Nephron progenitor cell (in vitro differentiated cells): ENCODE results near the gene CD84.

Experiments used
- DNase-seq: peaks from one replicate; pipeline ENCODE4 v3.0.0; 2021
- H3K27ac Mint-ChIP-seq: 2 replicates; pipeline ENCODE4 v1.8.0; 2021; ENCODE audit warnings: mild to moderate bottlenecking, moderate library complexity, mixed read lengths
- H3K27me3 Mint-ChIP-seq: 2 replicates; pipeline ENCODE4 v1.8.0; 2021; ENCODE audit warnings: mild to moderate bottlenecking, low read depth, mixed read lengths; ENCODE audit not compliant: poor library complexity
- H3K36me3 Mint-ChIP-seq: 2 replicates; pipeline ENCODE4 v1.8.0; 2021; ENCODE audit warnings: low read depth, mixed read lengths
- H3K4me1 Mint-ChIP-seq: 2 replicates; pipeline ENCODE4 v1.8.0; 2021; ENCODE audit warnings: mixed read lengths
- H3K4me3 Mint-ChIP-seq: 2 replicates; pipeline ENCODE4 v1.8.0; 2021; ENCODE audit warnings: mild to moderate bottlenecking, moderate library complexity, mixed read lengths
- H3K9me3 Mint-ChIP-seq: 2 replicates; pipeline ENCODE4 v1.8.0; 2021; ENCODE audit warnings: mild to moderate bottlenecking, moderate library complexity, mixed read lengths
- TF ChIP-seq, protein P1 (sequence below): fragments of 200-600 bp; sonication (generic); IDR thresholded peaks from 2 replicates; pipeline ENCODE4 v1.5.0; 2021; ENCODE audit warnings: antibody characterized with exemption

The CD84 gene

DNA sequence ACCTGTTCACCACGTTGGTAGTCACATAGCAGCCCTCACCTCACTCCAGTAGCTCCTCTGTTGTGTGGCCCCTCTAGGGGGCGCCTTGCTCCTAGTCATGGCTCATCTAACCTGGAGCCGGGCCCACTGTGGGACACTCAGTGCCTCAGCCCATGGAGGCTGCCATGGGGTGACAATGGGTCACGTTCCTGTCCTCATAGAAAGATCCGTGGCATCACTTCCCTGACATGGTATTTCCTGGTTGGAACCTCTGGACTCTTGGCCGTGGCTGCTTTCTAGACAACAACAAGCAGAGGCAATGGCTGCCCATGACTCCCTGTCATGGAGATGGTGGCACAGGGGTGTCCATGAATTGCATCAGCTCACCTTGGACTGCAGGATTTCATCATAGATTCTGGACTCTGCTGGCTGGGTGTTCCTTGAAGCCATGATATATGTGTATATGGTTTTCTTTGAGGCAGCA is 28.7 kb downstream of the CD84 start:
- H3K36me3 Mint-ChIP-seq = no peaks in the 10 kb centered on the region
- TF ChIP-seq, protein P1, sequence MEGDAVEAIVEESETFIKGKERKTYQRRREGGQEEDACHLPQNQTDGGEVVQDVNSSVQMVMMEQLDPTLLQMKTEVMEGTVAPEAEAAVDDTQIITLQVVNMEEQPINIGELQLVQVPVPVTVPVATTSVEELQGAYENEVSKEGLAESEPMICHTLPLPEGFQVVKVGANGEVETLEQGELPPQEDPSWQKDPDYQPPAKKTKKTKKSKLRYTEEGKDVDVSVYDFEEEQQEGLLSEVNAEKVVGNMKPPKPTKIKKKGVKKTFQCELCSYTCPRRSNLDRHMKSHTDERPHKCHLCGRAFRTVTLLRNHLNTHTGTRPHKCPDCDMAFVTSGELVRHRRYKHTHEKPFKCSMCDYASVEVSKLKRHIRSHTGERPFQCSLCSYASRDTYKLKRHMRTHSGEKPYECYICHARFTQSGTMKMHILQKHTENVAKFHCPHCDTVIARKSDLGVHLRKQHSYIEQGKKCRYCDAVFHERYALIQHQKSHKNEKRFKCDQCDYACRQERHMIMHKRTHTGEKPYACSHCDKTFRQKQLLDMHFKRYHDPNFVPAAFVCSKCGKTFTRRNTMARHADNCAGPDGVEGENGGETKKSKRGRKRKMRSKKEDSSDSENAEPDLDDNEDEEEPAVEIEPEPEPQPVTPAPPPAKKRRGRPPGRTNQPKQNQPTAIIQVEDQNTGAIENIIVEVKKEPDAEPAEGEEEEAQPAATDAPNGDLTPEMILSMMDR = no peak
- H3K4me3 Mint-ChIP-seq = no peak overlapping the region
- H3K9me3 Mint-ChIP-seq = no peaks in the 10 kb centered on the region
- H3K27me3 Mint-ChIP-seq = no peaks in the 10 kb centered on the region
- H3K27ac Mint-ChIP-seq = no peak overlapping the region
- H3K4me1 Mint-ChIP-seq = peaks cover 13% of the 10 kb centered on the region
- DNase-seq = no peak

- TF ChIP-seq, protein P1 = no peak
- H3K27ac Mint-ChIP-seq = no peak overlapping the region
- no peaks in the 10 kb centered on the region for H3K9me3 Mint-ChIP-seq
Observed at GRCh38 chr1:160549665-160550006, 29.7 kb downstream of the CD84 start.

GRCh38 chr1:160548960-160549664 is 30.2 kb downstream of the CD84 start:
- Mint-ChIP-seq H3K27ac (peak overlapping the region; percentile 24), H3K4me3 (no peak overlapping the region), H3K4me1 (peaks cover 13% of the 10 kb centered on the region), H3K36me3 (no peaks in the 10 kb centered on the region), H3K9me3 (no peaks in the 10 kb centered on the region), H3K27me3 (no peaks in the 10 kb centered on the region)
- DNase-seq = no peak
- TF ChIP-seq, protein P1 = no peak

More at GRCh38 chr1:160549665-160550006, 29.7 kb downstream of the CD84 start:
- DNase-seq = no peak
- Mint-ChIP-seq H3K36me3 (no peaks in the 10 kb centered on the region), H3K27me3 (no peaks in the 10 kb centered on the region), H3K4me1 (peaks cover 13% of the 10 kb centered on the region), H3K4me3 (no peak overlapping the region)

DNA sequence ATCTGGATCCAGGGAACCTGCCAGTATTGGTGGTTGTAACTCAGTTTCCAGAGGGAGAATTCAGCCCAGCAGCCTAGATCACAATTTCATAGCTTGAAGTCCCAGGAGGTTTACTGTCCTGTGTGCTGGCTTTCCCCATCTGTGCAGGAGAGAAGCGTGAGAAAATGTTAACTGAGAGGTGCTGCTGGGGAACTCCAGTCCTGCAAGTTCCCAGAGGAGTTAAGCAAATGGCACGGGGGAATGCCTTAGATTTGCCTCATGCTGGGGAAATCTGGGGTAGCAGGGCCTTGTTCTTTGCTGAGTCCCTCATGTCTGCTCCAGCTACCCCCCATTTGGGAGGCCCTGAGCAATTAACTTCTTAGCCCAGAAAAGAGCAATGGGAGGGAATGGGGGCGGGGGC is 31.1 kb downstream of the CD84 start:
- Mint-ChIP-seq H3K27me3 (no peaks in the 10 kb centered on the region), H3K36me3 (no peaks in the 10 kb centered on the region), H3K9me3 (no peaks in the 10 kb centered on the region), H3K27ac (no peak overlapping the region), H3K4me1 (peaks cover 13% of the 10 kb centered on the region), H3K4me3 (no peak overlapping the region)
- no peak for DNase-seq
- TF ChIP-seq, protein P1 = no peak

DNA sequence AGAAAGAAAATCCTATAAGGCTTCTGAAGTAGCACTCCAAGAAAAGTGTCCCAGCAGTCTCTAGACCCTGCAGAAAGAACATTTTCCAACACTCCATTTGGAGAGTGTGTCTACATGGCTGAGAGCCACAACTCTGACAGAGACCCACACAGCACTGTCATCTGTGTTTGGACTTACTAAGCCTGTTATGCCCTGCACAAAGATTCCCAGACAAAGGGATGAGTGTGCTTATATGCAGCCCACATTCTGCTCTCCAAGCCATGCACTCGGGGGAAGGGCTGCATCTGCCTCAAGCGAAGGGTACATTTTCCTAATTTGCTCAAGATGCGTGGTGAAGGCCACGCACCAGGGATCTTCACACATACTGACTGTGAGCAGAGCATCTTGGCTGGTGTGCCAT is 31.9 kb downstream of the CD84 start:
- no peak overlapping the region for H3K4me3 Mint-ChIP-seq
- DNase-seq = no peak
- no peaks in the 10 kb centered on the region for H3K27me3 Mint-ChIP-seq
- no peaks in the 10 kb centered on the region for H3K9me3 Mint-ChIP-seq
- TF ChIP-seq, protein P1 = no peak
- H3K27ac Mint-ChIP-seq = no peak overlapping the region
- H3K4me1 Mint-ChIP-seq = peaks cover 13% of the 10 kb centered on the region
- no peaks in the 10 kb centered on the region for H3K36me3 Mint-ChIP-seq

DNA sequence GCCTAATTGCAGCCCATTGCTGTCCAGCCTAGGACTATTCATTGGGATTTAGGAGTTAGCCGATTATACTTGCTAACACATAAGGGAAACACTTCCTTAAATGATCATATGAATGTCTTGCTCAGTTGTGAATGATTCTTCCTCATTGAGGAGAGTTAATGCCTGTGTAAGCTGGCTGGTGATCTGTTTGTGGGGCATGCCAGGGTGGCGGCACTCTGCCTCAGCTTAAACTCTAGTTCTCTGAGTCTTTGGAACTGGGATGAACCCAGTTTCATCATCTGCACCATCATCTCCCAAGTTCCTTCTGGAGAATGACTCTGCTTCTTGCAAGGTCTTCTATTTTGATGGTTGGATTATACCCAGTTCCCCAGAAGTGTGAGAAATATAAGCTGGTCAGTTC is 32.4 kb downstream of the CD84 start:
- H3K27ac Mint-ChIP-seq = no peak overlapping the region
- TF ChIP-seq, protein P1 = no peak
- no peaks in the 10 kb centered on the region for H3K27me3 Mint-ChIP-seq
- no peak for DNase-seq
- peaks cover 13% of the 10 kb centered on the region for H3K4me1 Mint-ChIP-seq
- no peak overlapping the region for H3K4me3 Mint-ChIP-seq
- no peaks in the 10 kb centered on the region for H3K9me3 Mint-ChIP-seq
- no peaks in the 10 kb centered on the region for H3K36me3 Mint-ChIP-seq
